Brain microvascular endothelial cell (primary cell): ENCODE data around the gene NLRC5.
"Not testable (repeated sequence)": the region's sequence is repeated elsewhere in the genome, so short reads cannot be mapped to it uniquely, and the experiment has no call there.

Experiments used
- DNase-seq: peaks from one replicate; pipeline ENCODE4 v3.0.0-alpha.2; 2020
- H3K27ac ChIP-seq: fragments of 250-450 bp; sonication (Bioruptor Pico); 2 replicates; pipeline ENCODE4 v1.5.1; 2020; ENCODE audit warnings: mild to moderate bottlenecking, moderate library complexity
- H3K27me3 ChIP-seq: fragments of 250-450 bp; sonication (Bioruptor Pico); replicated peaks from 2 replicates; pipeline ENCODE4 v1.5.1; 2020; ENCODE audit warnings: mild to moderate bottlenecking
- H3K36me3 ChIP-seq: fragments of 250-450 bp; sonication (Bioruptor Pico); replicated peaks from 2 replicates; pipeline ENCODE4 v1.5.1; 2020; ENCODE audit warnings: mild to moderate bottlenecking
- H3K4me3 ChIP-seq: 2 replicates; pipeline ENCODE4 v1.5.1; 2011; ENCODE audit warnings: low read depth, mild to moderate bottlenecking, control low read depth, low read length, moderate library complexity
- in situ Hi-C: cut with HindIII; loops from 2 replicates; pipeline ENCODE4 v1.10.0; 2017; ENCODE audit warnings: low sequenced_read_pairs, low pct_ligation_motif_present
- TF ChIP-seq, protein P1 (sequence below): IDR thresholded peaks from 2 replicates; pipeline ENCODE4 v1.5.1; 2011; ENCODE audit warnings: low read depth, mild to moderate bottlenecking, moderate library complexity, low read length, control low read depth, inconsistent platforms; ENCODE audit errors: missing control alignments

The NLRC5 gene

DNA sequence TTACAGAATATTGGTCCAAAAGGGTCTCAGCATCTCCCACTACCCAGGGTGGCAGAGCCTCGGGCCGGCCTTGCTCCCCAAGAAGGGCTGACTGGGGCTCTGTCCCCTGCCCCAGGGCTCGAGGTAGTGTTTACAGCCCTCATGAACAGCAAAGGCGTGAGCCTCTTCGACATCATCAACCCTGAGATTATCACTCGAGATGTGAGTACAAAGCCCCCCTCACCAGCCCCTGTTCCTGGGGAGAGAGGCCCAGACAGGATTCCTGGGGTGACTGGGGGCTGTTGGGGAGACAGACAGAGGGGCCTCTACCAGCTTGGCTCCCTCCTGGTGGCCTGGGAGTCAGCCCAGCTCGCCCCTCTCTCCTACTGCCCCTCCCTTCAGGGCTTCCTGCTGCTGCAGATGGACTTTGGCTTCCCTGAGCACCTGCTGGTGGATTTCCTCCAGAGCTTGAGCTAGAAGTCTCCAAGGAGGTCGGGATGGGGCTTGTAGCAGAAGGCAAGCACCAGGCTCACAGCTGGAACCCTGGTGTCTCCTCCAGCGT, 6.1 kb upstream of the NLRC5 start:
- no peak for DNase-seq
- in situ Hi-C loops, result no loop called here
- Histone ChIP-seq H3K27ac (no peak overlapping the region), H3K27me3 (no peaks in the 10 kb centered on the region), H3K36me3 (no peaks in the 10 kb centered on the region), H3K4me3 (no peak overlapping the region)
- TF ChIP-seq, protein P1, sequence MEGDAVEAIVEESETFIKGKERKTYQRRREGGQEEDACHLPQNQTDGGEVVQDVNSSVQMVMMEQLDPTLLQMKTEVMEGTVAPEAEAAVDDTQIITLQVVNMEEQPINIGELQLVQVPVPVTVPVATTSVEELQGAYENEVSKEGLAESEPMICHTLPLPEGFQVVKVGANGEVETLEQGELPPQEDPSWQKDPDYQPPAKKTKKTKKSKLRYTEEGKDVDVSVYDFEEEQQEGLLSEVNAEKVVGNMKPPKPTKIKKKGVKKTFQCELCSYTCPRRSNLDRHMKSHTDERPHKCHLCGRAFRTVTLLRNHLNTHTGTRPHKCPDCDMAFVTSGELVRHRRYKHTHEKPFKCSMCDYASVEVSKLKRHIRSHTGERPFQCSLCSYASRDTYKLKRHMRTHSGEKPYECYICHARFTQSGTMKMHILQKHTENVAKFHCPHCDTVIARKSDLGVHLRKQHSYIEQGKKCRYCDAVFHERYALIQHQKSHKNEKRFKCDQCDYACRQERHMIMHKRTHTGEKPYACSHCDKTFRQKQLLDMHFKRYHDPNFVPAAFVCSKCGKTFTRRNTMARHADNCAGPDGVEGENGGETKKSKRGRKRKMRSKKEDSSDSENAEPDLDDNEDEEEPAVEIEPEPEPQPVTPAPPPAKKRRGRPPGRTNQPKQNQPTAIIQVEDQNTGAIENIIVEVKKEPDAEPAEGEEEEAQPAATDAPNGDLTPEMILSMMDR, result no peak

GRCh38 chr16:56984639-56985038, 4.7 kb upstream of the NLRC5 start:
- H3K36me3 ChIP-seq, result no peaks in the 10 kb centered on the region
- H3K4me3 ChIP-seq, result no peak overlapping the region
- in situ Hi-C loops, result no loop called here
- TF ChIP-seq, protein P1, result no peak
- no peak overlapping the region for H3K27ac ChIP-seq
- DNase-seq, result no peak
- H3K27me3 ChIP-seq, result no peaks in the 10 kb centered on the region

- H3K27me3 ChIP-seq, result no peaks in the 10 kb centered on the region
- DNase-seq, result peak; percentile 83
- H3K36me3 ChIP-seq, result no peaks in the 10 kb centered on the region
- peak overlapping the region; percentile 26 for H3K27ac ChIP-seq
- in situ Hi-C loops, result no loop called here
- TF ChIP-seq, protein P1, result no peak
- H3K4me3 ChIP-seq, result no peak overlapping the region
Measured at GRCh38 chr16:56985288-56985961, 3.9 kb upstream of the NLRC5 start.

DNA sequence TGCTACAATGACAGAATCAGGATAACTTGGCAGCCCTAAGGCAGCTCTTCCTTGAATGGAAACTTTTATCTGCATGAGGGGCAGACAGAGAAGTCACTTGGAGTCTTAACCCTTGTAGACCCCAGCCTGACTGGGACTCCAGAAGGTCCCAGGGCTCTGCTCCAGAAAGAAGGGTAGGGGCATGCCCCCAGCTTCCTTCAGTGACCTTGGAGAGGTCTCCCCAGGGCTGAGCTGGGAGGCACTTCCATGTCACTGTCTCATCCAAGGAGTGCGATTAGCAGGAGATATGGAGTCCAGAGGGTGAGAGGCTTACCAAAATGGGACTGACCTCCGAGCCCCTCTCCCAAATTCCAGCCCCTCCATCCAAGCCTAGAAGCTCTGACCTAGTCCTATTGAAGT, 3.4 kb upstream of the NLRC5 start:
- in situ Hi-C loops, result no loop called here

DNA sequence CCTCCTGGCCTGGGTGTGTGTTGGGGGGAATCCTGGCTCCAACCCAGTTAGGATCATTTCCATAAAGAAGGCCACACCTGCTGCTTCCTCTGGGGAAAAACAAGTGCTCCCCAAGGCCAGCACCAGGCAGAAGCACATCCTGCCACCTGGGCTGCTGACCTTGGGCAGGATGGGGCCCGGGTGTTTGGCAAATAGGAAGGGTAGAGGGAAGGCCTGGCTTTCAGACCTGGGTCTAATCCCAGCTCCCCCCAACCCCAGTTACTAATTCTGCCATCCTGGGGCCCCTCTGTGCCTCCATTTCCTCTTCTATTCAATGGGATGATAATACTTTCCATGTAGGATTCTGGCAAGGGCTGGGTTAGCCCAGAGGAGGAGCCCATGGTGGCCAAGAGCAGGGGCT, 3.0 kb upstream of the NLRC5 start:
- no peak for DNase-seq
- no peak overlapping the region for H3K4me3 ChIP-seq
- in situ Hi-C loops, result no loop called here
- H3K36me3 ChIP-seq, result no peaks in the 10 kb centered on the region
- H3K27me3 ChIP-seq, result no peaks in the 10 kb centered on the region
- H3K27ac ChIP-seq, result no peak overlapping the region
- TF ChIP-seq, protein P1, result no peak

More for the DNA sequence above, 3.4 kb upstream of the NLRC5 start:
- Histone ChIP-seq H3K27me3 (no peaks in the 10 kb centered on the region), H3K27ac (peak overlapping the region; percentile 18), H3K36me3 (no peaks in the 10 kb centered on the region), H3K4me3 (no peak overlapping the region)
- DNase-seq, result no peak
- TF ChIP-seq, protein P1, result no peak

DNA sequence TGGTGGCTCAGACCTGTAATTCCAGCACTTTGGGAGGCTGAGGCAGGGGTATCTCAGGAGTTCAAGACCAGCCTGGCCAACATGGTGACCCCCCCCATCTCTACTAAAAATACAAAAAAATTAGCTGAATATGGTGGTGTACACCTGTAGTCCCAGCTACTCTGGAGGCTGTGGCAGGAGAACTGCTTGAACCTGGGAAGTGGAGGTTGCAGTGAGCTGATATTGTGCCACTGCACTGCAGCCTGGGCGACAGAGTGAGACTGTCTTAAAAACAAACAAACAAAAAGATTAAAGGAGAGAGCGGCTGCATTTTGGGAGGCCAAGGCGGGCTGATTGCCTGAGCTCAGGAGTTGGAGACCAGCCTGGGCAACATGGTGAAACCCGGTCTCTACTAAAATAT, 2.4 kb upstream of the NLRC5 start:
- not testable (repeated sequence) for H3K27ac ChIP-seq

More for the DNA sequence above, 2.4 kb upstream of the NLRC5 start:
- DNase-seq, H3K4me3 ChIP-seq, H3K27me3 ChIP-seq, H3K36me3 ChIP-seq, in situ Hi-C loops: not testable (repeated sequence)
